Jurkat, Clone E6-1 (cell line): ENCODE measurements around the gene CCDC9B.

ENCODE experiments used
- DNase-seq: peaks from one replicate; pipeline ENCODE4 v3.0.0-alpha.2; 2011; ENCODE audit warnings: low read depth, low spot score
- H3K4me3 ChIP-seq: 2 replicates; pipeline ENCODE4 v1.5.1; 2011; ENCODE audit warnings: mild to moderate bottlenecking, low read length, control low read depth, moderate library complexity

The CCDC9B gene

GRCh38 chr15:40317580-40317979 is 23.2 kb downstream of the CCDC9B start:
- DNase-seq, result no peak
- H3K4me3 ChIP-seq, result no peak overlapping the region

- H3K4me3 ChIP-seq, result no peak overlapping the region
- no peak for DNase-seq
These were observed 23.8 kb downstream of the CCDC9B start for GRCh38 chr15:40316931-40317330.

- no peak for DNase-seq
- no peak overlapping the region for H3K4me3 ChIP-seq
These were observed 25.9 kb downstream of the CCDC9B start for GRCh38 chr15:40314723-40315276.

- no peak overlapping the region for H3K4me3 ChIP-seq
- peak; percentile 65 for DNase-seq
These were observed 27.0 kb downstream of the CCDC9B start for GRCh38 chr15:40313531-40314398.

- DNase-seq, result no peak
- H3K4me3 ChIP-seq, result no peak overlapping the region
These were observed 28.2 kb downstream of the CCDC9B start for GRCh38 chr15:40312370-40313158.

- DNase-seq, result no peak
- H3K4me3 ChIP-seq, result no peak overlapping the region
These were observed 29.7 kb downstream of the CCDC9B start for GRCh38 chr15:40310993-40311392.

- H3K4me3 ChIP-seq, result no peak overlapping the region
- peak; percentile 52 for DNase-seq
These were observed 30.5 kb downstream of the CCDC9B start for GRCh38 chr15:40310001-40310959.

GRCh38 chr15:40309344-40309862 is 31.3 kb downstream of the CCDC9B start:
- no peak for DNase-seq
- no peak overlapping the region for H3K4me3 ChIP-seq

GRCh38 chr15:40307421-40308211 is 33.1 kb downstream of the CCDC9B start, which contains the start of gene PLCB2:
Gene PLCB2 (minus strand): TSS chr15:40307935. CDS start chr15:40307672, 263 bp downstream.
- H3K4me3 ChIP-seq, result peak within 1 kb of the TSS; percentile 68
- DNase-seq, result peak; percentile 57

- DNase-seq, result no peak
- peak overlapping the region; percentile 68 for H3K4me3 ChIP-seq
These were observed 33.8 kb downstream of the CCDC9B start for GRCh38 chr15:40306908-40307307.

- DNase-seq, result no peak
- no peak overlapping the region for H3K4me3 ChIP-seq
These were observed 34.4 kb downstream of the CCDC9B start for GRCh38 chr15:40306371-40306770.

- H3K4me3 ChIP-seq, result no peak overlapping the region
These were observed 35.5 kb downstream of the CCDC9B start for GRCh38 chr15:40305281-40305680.

GRCh38 chr15:40303576-40303975 is 37.2 kb downstream of the CCDC9B start:
- no peak for DNase-seq
- H3K4me3 ChIP-seq, result no peak overlapping the region

More at GRCh38 chr15:40305281-40305680, 35.5 kb downstream of the CCDC9B start:
- DNase-seq, result no peak

GRCh38 chr15:40302981-40303380 is 37.8 kb downstream of the CCDC9B start:
- no peak for DNase-seq
- no peak overlapping the region for H3K4me3 ChIP-seq

- DNase-seq, result no peak
- no peak overlapping the region for H3K4me3 ChIP-seq
These were observed 38.4 kb downstream of the CCDC9B start for GRCh38 chr15:40302288-40302886.

- H3K4me3 ChIP-seq, result no peak overlapping the region
- DNase-seq, result no peak
These were observed 39.1 kb downstream of the CCDC9B start for GRCh38 chr15:40301467-40302179.

GRCh38 chr15:40300771-40301170 is 40.0 kb downstream of the CCDC9B start:
- DNase-seq, result no peak
- no peak overlapping the region for H3K4me3 ChIP-seq
